Endothelial cell of umbilical vein (primary cell): ENCODE measurements around the gene KIF6.
"Not testable (repeated sequence)": the region's sequence is repeated elsewhere in the genome, so short reads cannot be mapped to it uniquely, and the experiment has no call there.

Experiments
- CTCF ChIP-seq, 2 donors: IDR thresholded peaks; 1 replicate in 1 of 2; 2 replicates in 1 of 2; pipeline ENCODE4 v1.5.1; 2011; ENCODE audit warnings: low read length in 2 of 2, mild to moderate bottlenecking in 2 of 2, moderate library complexity in 2 of 2, control low read depth in 1 of 2, inconsistent platforms in 1 of 2, low read depth in 1 of 2; ENCODE audit not compliant: insufficient read depth in 1 of 2; ENCODE audit errors: extremely low read depth in 1 of 2
- FOS ChIP-seq: IDR thresholded peaks from 2 replicates; pipeline ENCODE4 v1.6.1; 2011; ENCODE audit warnings: mild to moderate bottlenecking, low read length, moderate library complexity, borderline replicate concordance; ENCODE audit not compliant: insufficient read depth
- MYC ChIP-seq: IDR thresholded peaks from one replicate; pipeline ENCODE4 v1.6.1; 2011; ENCODE audit warnings: mild to moderate bottlenecking, low read depth, low read length
- POLR2A ChIP-seq: IDR thresholded peaks from 2 replicates; pipeline ENCODE4 v1.6.1; 2012; ENCODE audit warnings: low read depth, mild to moderate bottlenecking, control low read depth, low read length
- POLR2AphosphoS5 ChIP-seq: IDR thresholded peaks from 2 replicates; pipeline ENCODE4 v1.6.1; 2012; ENCODE audit warnings: low read depth, mild to moderate bottlenecking, control low read depth, low read length, moderate library complexity; ENCODE audit not compliant: insufficient read depth
- TF ChIP-seq, protein P1 (sequence below): IDR thresholded peaks from 2 replicates; pipeline ENCODE4 v1.6.1; 2011; ENCODE audit not compliant: insufficient read depth, insufficient read length

GRCh38 chr6:39479819-39480218 is 245.4 kb downstream of the KIF6 start:
- not testable (repeated sequence) for TF ChIP-seq MYC; CTCF (IDR thresholded peaks at IDR 0.05; ENCODE audit: extremely low read depth in 1 of 2, insufficient read depth in 1 of 2, low read depth in 1 of 2, low read length in 2 of 2); POLR2A; POLR2AphosphoS5; FOS
- TF ChIP-seq, protein P1, sequence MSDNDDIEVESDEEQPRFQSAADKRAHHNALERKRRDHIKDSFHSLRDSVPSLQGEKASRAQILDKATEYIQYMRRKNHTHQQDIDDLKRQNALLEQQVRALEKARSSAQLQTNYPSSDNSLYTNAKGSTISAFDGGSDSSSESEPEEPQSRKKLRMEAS, result not testable (repeated sequence)
